K562 (cell line): ENCODE results near the gene CTDSPL. TPM values are rescaled to one million over a fixed set of nuclear protein-coding genes. Genes with fewer than 3 reads are reported as not detected.

Experiments
- ARID2 ChIP-seq: fragments of 450-650 bp; IDR thresholded peaks from 2 replicates; pipeline ENCODE4 v1.6.1; 2017; ENCODE audit warnings: antibody characterized with exemption, mild to moderate bottlenecking
- ASH1L ChIP-seq: fragments of 450-650 bp; IDR thresholded peaks from 2 replicates; pipeline ENCODE4 v1.6.1; 2018; ENCODE audit warnings: borderline replicate concordance, mild to moderate bottlenecking, low read depth; ENCODE audit not compliant: partially characterized antibody
- CBFA2T3 ChIP-seq: fragments of 450-650 bp; IDR thresholded peaks from 2 replicates; pipeline ENCODE4 v1.6.1; 2017
- CBFB ChIP-seq: sonication (generic); formaldehyde crosslinking; IDR thresholded peaks from 2 replicates; pipeline ENCODE4 v1.4.0; 2020; ENCODE audit warnings: mild to moderate bottlenecking, missing genetic modification reagents
- CC2D1A ChIP-seq: fragments of 450-650 bp; IDR thresholded peaks from 2 replicates; pipeline ENCODE4 v1.6.1; 2017; ENCODE audit warnings: mild to moderate bottlenecking
- DPF2 ChIP-seq: fragments of 450-650 bp; IDR thresholded peaks from 2 replicates; pipeline ENCODE4 v1.6.1; 2016
- EP400 ChIP-seq: fragments of 450-650 bp; IDR thresholded peaks from 2 replicates; pipeline ENCODE4 v1.6.1; 2017; ENCODE audit warnings: antibody characterized with exemption, mild to moderate bottlenecking, moderate library complexity
- ETV1 ChIP-seq: fragments of 450-650 bp; conservative IDR thresholded peaks from 2 replicates; pipeline ENCODE4 v1.6.1; 2016; ENCODE audit warnings: missing genetic modification characterization, control low read depth, low read depth, missing compliant biosample characterization
- FOXK2 ChIP-seq, 2 experiments: fragments of 450-650 bp; IDR thresholded peaks in 1 of 2; conservative IDR thresholded peaks in 1 of 2; 2 replicates each; pipeline ENCODE4 v1.6.1; 2016; ENCODE audit warnings: low read depth in 2 of 2, mild to moderate bottlenecking in 1 of 2
- KDM1A ChIP-seq, 2 experiments: fragments of 450-650 bp; IDR thresholded peaks; 2 replicates each; pipeline ENCODE4 v1.6.1; 2016; ENCODE audit warnings: mild to moderate bottlenecking in 2 of 2
- MBD2 ChIP-seq: sonication (generic); IDR thresholded peaks from 2 replicates; pipeline ENCODE4 v1.6.1; 2016; ENCODE audit warnings: low read depth, borderline replicate concordance
- NFXL1 ChIP-seq: fragments of 450-650 bp; formaldehyde crosslinking; IDR thresholded peaks from 2 replicates; pipeline ENCODE4 v1.4.0; 2021; ENCODE audit warnings: mild to moderate bottlenecking
- NRF1 ChIP-seq, 2 experiments: fragments of 450-650 bp; IDR thresholded peaks in 1 of 2; conservative IDR thresholded peaks in 1 of 2; 2 replicates each; pipeline ENCODE4 v1.6.1; 2014; ENCODE audit warnings: mild to moderate bottlenecking in 2 of 2
- PHF8 ChIP-seq: fragments of 200-600 bp; sonication (generic); IDR thresholded peaks from 2 replicates; pipeline ENCODE4 v1.6.1; 2012; ENCODE audit warnings: mixed run types, mild to moderate bottlenecking, inconsistent platforms, low read length, moderate library complexity, borderline replicate concordance
- POLR2AphosphoS5 ChIP-seq: IDR thresholded peaks from 2 replicates; pipeline ENCODE4 v1.6.1; 2011; ENCODE audit warnings: mild to moderate bottlenecking, low read depth, low read length, moderate library complexity; ENCODE audit not compliant: control insufficient read depth, insufficient read depth
- SNRNP70 ChIP-seq: fragments of 200-400 bp; formaldehyde crosslinking; optimal IDR thresholded peaks from 2 replicates; pipeline ENCODE3; 2017; ENCODE audit warnings: low read depth, low read length
- SUPT5H ChIP-seq: fragments of 450-650 bp; IDR thresholded peaks from 2 replicates; pipeline ENCODE4 v1.6.1; 2016
- TBL1XR1 ChIP-seq, 2 experiments: IDR thresholded peaks; 2 replicates each; pipeline ENCODE4 v1.6.1; 2012; ENCODE audit warnings: improper control_type of control experiment in 2 of 2, low read length in 2 of 2, mild to moderate bottlenecking in 1 of 2
- TBP ChIP-seq: optimal IDR thresholded peaks from 2 replicates; pipeline ENCODE3; 2011; ENCODE audit warnings: low read depth, low read length, improper control_type of control experiment
- TEAD4 ChIP-seq, 2 experiments: sonication (generic) in 1 of 2; formaldehyde crosslinking in 1 of 2; IDR thresholded peaks; 2 replicates each; pipeline versions ENCODE4 v1.6.1 to v1.8.0; 2012 to 2022; ENCODE audit warnings: borderline replicate concordance in 1 of 2, inconsistent platforms in 1 of 2, low read length in 1 of 2, mild to moderate bottlenecking in 1 of 2, missing genetic modification reagents in 1 of 2
- ZBTB17 ChIP-seq: fragments of 450-650 bp; formaldehyde crosslinking; IDR thresholded peaks from 2 replicates; pipeline ENCODE4 v1.4.0; 2020; ENCODE audit warnings: mild to moderate bottlenecking
- ZNF121 ChIP-seq: sonication (generic); formaldehyde crosslinking; conservative IDR thresholded peaks from 2 replicates; pipeline ENCODE4 v1.8.0; 2022; ENCODE audit warnings: missing genetic modification reagents
- ZNF76 ChIP-seq: fragments of 250-450 bp; sonication (Bioruptor Pico); IDR thresholded peaks from 2 replicates; pipeline ENCODE4 v1.4.0; 2020; ENCODE audit warnings: mild to moderate bottlenecking, moderate library complexity, borderline replicate concordance
- ZNF780A ChIP-seq: fragments of 250-450 bp; sonication (Bioruptor Pico); IDR thresholded peaks from 2 replicates; pipeline ENCODE4 v1.5.0; 2021; ENCODE audit warnings: mild to moderate bottlenecking
- ZZZ3 ChIP-seq: fragments of 450-650 bp; IDR thresholded peaks from 2 replicates; pipeline ENCODE4 v1.6.1; 2016; ENCODE audit warnings: antibody characterized with exemption, mild to moderate bottlenecking, moderate library complexity
- polyA plus RNA-seq, 8 experiments: library from polyadenylated mRNA; depleted of rRNA in 4 of 8; stranded (reverse) in 5 of 8; unstranded in 3 of 8; fragments of >200 nt; fragmentation: Nextera tagmentation in 2 of 8; fragmentation: Illumina TruSeq in 1 of 8; extraction: Ambion mirVana in 2 of 8; extraction: Trizol in 1 of 8; gene quantifications; 2 replicates each; pipeline versions ENCODE4 v1.2.1 to v1.2.3, GENCODE V29; 2011 to 2014; ENCODE audit warnings: inconsistent platforms in 1 of 8, missing spikeins in 1 of 8
- total RNA-seq, 7 experiments: library from RNA; depleted of rRNA in 6 of 7; stranded (reverse); fragments of >200 nt in 6 of 7; fragmentation: Illumina TruSeq in 2 of 7; extraction: Trizol in 2 of 7; gene quantifications; 2 replicates each; pipeline versions ENCODE4 v1.2.1 to v1.2.3, GENCODE V29; 2011 to 2021; ENCODE audit warnings: low replicate concordance in 1 of 7
- TF ChIP-seq, protein P1 (sequence below): fragments of 450-650 bp; IDR thresholded peaks from 2 replicates; pipeline ENCODE4 v1.6.1; 2017; ENCODE audit warnings: antibody characterized with exemption
- TF ChIP-seq, protein P2 (sequence below), 2 experiments: fragments of 450-650 bp; IDR thresholded peaks; 2 replicates each; pipeline ENCODE4 v1.6.1; 2016

CTDSPL gene
- total and polyA plus RNA-seq, 9 of the 15 experiments (the other 6 are each of a cell fraction or from before 2014, with no cell fraction given), result 5.1 to 19.3 (median 11.3) TPM

DNA sequence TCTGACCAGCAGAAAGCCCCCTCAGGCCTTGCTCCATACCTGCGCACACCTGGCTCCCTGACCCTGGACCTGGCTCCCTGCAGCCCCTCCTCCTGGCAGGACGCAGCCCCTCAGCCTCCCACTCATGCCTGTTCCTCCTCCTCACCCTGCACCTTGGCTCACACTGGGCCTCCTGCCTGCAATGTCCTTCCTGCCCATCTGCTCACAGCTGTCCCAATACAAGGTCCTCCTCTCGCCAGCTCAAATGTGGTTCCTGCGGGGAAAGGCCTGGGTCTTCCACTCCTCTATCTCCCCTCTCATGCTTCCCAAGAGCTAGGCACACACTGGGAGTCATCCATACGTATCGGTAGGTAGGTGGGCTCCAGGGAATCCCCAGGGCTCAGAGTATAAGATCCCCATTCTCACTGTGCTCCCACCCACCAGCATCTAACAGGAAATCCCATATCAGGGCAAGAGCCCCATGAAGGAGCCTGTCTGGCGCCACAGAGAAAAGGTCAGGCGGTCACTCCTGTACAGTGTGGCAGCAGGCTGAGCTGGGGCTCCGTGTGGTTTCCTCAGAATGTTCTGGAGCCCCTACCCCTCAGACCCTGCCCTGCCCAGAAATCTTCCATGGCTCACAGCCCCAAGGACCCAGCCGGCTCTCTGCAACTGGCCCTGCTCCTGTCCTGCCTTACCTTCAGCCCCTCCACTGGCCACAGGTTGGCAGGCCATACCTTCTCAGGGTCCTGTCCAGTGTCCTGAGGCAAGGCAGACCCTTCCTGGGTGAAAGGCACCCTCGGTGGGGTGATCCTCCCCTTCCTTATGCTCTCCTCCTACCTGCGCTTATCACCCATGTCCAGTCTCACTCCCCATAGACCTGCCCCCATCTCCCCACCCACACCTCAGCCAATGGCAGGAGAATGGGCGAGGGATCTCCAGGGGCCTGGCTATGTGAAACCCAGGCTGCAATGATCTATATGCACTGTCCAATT is 156.9 kb downstream of the CTDSPL start (continued):
- TF ChIP-seq, protein P1, sequence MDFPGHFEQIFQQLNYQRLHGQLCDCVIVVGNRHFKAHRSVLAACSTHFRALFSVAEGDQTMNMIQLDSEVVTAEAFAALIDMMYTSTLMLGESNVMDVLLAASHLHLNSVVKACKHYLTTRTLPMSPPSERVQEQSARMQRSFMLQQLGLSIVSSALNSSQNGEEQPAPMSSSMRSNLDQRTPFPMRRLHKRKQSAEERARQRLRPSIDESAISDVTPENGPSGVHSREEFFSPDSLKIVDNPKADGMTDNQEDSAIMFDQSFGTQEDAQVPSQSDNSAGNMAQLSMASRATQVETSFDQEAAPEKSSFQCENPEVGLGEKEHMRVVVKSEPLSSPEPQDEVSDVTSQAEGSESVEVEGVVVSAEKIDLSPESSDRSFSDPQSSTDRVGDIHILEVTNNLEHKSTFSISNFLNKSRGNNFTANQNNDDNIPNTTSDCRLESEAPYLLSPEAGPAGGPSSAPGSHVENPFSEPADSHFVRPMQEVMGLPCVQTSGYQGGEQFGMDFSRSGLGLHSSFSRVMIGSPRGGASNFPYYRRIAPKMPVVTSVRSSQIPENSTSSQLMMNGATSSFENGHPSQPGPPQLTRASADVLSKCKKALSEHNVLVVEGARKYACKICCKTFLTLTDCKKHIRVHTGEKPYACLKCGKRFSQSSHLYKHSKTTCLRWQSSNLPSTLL, result peak; percentile 81
- TF ChIP-seq SNRNP70 (no peak), EP400 (no peak), ASH1L (no peak), ZNF76 (0 out of 2 replicates have a peak, but pooled peaks have one; percentile 34), TBL1XR1 (IDR thresholded peaks at IDR 0.05; ENCODE audit: low read length in 2 of 2) (no peak), POLR2AphosphoS5 (peak; percentile 75; the same call in 1 of the 2 replicates), ZNF780A (CRISPR knock-in tag) (no peak), NRF1 (conservative IDR thresholded peaks at IDR 0.05 in 1 of 2, IDR thresholded peaks at IDR 0.05 in 1 of 2) (0 out of 4 replicates have a peak, but pooled peaks of 1 of the 2 experiments have one; percentile 37), CC2D1A (peak; percentile 55; the same call in 1 of the 2 replicates), CBFA2T3 (peak; percentile 84), ZZZ3 (no peak), ZNF121 (no peak), SUPT5H (peak; percentile 72), TEAD4 (IDR thresholded peaks at IDR 0.05; ENCODE audit: low read length) (peak; percentile 60; the same call in 1 of the 2 replicates), TEAD4 (CRISPR knock-in tag; IDR thresholded peaks at IDR 0.05; ENCODE audit: borderline replicate concordance) (no peak), NFXL1 (CRISPR knock-in tag) (no peak), ZBTB17 (CRISPR knock-in tag) (no peak), ETV1 (tag) (no peak), MBD2 (peak; percentile 77), KDM1A (IDR thresholded peaks at IDR 0.05) (no peak), FOXK2 (conservative IDR thresholded peaks at IDR 0.05 in 1 of 2, IDR thresholded peaks at IDR 0.05 in 1 of 2; ENCODE audit: low read depth in 2 of 2) (no peak), CBFB (peak; percentile 69), PHF8 (peak; percentile 44; the same call in 1 of the 2 replicates), TBP (peak; percentile 71), ARID2 (0 out of 2 replicates have a peak, but pooled peaks have one; percentile 28), DPF2 (peak; percentile 71)
- TF ChIP-seq, protein P2, sequence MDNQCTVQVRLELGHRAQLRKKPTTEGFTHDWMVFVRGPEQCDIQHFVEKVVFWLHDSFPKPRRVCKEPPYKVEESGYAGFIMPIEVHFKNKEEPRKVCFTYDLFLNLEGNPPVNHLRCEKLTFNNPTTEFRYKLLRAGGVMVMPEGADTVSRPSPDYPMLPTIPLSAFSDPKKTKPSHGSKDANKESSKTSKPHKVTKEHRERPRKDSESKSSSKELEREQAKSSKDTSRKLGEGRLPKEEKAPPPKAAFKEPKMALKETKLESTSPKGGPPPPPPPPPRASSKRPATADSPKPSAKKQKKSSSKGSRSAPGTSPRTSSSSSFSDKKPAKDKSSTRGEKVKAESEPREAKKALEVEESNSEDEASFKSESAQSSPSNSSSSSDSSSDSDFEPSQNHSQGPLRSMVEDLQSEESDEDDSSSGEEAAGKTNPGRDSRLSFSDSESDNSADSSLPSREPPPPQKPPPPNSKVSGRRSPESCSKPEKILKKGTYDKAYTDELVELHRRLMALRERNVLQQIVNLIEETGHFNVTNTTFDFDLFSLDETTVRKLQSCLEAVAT (IDR thresholded peaks at IDR 0.05), result peak in 1 of 2 experiments; percentile 24; a peak in 1 of 4 replicates
